Ishikawa (cell line): ENCODE measurements around the gene BBLN.

Experiments
- CEBPB ChIP-seq: IDR thresholded peaks from 2 replicates; pipeline ENCODE4 v1.6.1; 2012
- CREB1 ChIP-seq: IDR thresholded peaks from 2 replicates; pipeline ENCODE4 v1.6.1; 2012; ENCODE audit warnings: low read depth
- EGR1 ChIP-seq: IDR thresholded peaks from 2 replicates; pipeline ENCODE4 v1.6.1; 2012
- EP300 ChIP-seq: IDR thresholded peaks from 2 replicates; pipeline ENCODE4 v1.6.1; 2012; ENCODE audit warnings: borderline replicate concordance
- FOXM1 ChIP-seq: IDR thresholded peaks from 2 replicates; pipeline ENCODE4 v1.6.1; 2012; ENCODE audit warnings: low read depth, borderline replicate concordance
- NFIC ChIP-seq: IDR thresholded peaks from 2 replicates; pipeline ENCODE4 v1.6.1; 2012
- RAD21 ChIP-seq: IDR thresholded peaks from 2 replicates; pipeline ENCODE4 v1.6.1; 2012; ENCODE audit warnings: low read depth
- TAF1 ChIP-seq: IDR thresholded peaks from 2 replicates; pipeline ENCODE4 v1.6.1; 2012; ENCODE audit warnings: low read depth, mild to moderate bottlenecking
- TCF12 ChIP-seq: IDR thresholded peaks from 2 replicates; pipeline ENCODE4 v1.6.1; 2012; ENCODE audit warnings: low read depth
- TEAD4 ChIP-seq: IDR thresholded peaks from 2 replicates; pipeline ENCODE4 v1.6.1; 2012
- YY1 ChIP-seq: IDR thresholded peaks from 2 replicates; pipeline ENCODE4 v1.6.1; 2012; ENCODE audit warnings: low read depth
- ZBTB7A ChIP-seq: IDR thresholded peaks from 2 replicates; pipeline ENCODE4 v1.6.1; 2012; ENCODE audit warnings: low read depth
- TF ChIP-seq, protein P1 (sequence below): IDR thresholded peaks from 2 replicates; pipeline ENCODE4 v1.6.1; 2012
- TF ChIP-seq, protein P2 (sequence below): IDR thresholded peaks from 2 replicates; pipeline ENCODE4 v1.6.1; 2012; ENCODE audit warnings: low read depth, mild to moderate bottlenecking
- TF ChIP-seq, protein P3 (sequence below): IDR thresholded peaks from 2 replicates; pipeline ENCODE4 v1.6.1; 2012

The BBLN gene

DNA sequence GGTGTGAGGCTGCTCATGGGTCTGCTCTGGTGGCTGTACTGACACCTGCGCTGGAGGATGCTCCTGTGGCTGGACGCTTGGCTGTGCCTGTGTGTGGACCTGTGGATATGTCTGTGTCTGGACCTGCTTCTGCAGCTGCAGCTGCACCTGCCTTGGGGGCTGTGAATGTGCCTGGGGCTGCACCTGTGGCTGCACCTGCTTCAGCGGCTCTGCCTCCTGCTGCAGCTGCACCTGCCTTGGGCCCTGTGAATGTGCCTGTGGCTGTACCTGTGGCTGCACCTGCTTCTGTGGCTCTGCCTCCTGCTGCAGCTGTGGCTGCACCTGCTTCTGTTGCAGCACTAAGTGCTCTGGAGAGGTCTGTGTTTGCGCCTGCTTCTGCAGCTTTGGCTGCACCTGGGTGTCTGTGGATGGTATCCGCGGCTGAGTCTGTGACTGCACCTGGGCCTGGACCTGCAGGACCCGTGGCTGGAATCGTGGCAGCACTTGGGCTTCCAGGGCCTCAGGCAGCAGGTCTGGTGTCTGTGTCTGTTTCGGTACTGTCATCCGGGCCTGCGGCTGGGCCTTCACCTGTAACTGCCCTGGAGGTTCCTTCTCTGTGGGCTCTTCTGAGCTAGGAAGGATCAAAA, 18.9 kb downstream of the BBLN start:
- TF ChIP-seq ZBTB7A (no peak), EGR1 (no peak), YY1 (no peak), TAF1 (no peak), RAD21 (no peak)
- TF ChIP-seq, protein P1, sequence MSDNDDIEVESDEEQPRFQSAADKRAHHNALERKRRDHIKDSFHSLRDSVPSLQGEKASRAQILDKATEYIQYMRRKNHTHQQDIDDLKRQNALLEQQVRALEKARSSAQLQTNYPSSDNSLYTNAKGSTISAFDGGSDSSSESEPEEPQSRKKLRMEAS: no peak

DNA sequence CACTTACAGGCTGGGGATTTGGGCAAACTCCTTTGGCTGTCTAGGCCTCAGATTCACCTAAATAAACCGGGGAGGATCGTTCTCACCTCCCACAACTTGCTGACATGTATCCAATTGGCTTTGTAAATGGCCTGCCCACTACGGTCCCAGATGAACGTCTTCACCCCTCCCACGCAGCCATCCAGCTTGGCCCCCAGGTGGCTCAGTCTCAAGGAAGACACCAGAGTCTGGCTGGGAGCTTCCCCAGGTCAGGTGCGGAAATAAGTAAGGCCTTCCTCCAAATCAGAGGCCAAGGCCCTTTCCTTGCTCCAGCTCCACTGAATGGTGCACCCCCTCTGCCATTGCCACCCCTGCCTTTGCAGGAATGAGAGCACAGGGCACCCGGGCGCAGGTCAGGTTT, 19.9 kb downstream of the BBLN start:
- TF ChIP-seq EP300: no peak
- no peak for TF ChIP-seq ZBTB7A
- TF ChIP-seq RAD21: no peak
- TF ChIP-seq TCF12: no peak
- TF ChIP-seq CEBPB: no peak
- TF ChIP-seq YY1: no peak
- no peak for TF ChIP-seq EGR1
- TF ChIP-seq, protein P2, sequence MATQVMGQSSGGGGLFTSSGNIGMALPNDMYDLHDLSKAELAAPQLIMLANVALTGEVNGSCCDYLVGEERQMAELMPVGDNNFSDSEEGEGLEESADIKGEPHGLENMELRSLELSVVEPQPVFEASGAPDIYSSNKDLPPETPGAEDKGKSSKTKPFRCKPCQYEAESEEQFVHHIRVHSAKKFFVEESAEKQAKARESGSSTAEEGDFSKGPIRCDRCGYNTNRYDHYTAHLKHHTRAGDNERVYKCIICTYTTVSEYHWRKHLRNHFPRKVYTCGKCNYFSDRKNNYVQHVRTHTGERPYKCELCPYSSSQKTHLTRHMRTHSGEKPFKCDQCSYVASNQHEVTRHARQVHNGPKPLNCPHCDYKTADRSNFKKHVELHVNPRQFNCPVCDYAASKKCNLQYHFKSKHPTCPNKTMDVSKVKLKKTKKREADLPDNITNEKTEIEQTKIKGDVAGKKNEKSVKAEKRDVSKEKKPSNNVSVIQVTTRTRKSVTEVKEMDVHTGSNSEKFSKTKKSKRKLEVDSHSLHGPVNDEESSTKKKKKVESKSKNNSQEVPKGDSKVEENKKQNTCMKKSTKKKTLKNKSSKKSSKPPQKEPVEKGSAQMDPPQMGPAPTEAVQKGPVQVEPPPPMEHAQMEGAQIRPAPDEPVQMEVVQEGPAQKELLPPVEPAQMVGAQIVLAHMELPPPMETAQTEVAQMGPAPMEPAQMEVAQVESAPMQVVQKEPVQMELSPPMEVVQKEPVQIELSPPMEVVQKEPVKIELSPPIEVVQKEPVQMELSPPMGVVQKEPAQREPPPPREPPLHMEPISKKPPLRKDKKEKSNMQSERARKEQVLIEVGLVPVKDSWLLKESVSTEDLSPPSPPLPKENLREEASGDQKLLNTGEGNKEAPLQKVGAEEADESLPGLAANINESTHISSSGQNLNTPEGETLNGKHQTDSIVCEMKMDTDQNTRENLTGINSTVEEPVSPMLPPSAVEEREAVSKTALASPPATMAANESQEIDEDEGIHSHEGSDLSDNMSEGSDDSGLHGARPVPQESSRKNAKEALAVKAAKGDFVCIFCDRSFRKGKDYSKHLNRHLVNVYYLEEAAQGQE: no peak
- no peak for TF ChIP-seq CREB1
- no peak for TF ChIP-seq FOXM1
- TF ChIP-seq, protein P3, sequence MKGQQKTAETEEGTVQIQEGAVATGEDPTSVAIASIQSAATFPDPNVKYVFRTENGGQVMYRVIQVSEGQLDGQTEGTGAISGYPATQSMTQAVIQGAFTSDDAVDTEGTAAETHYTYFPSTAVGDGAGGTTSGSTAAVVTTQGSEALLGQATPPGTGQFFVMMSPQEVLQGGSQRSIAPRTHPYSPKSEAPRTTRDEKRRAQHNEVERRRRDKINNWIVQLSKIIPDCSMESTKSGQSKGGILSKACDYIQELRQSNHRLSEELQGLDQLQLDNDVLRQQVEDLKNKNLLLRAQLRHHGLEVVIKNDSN: no peak
- TF ChIP-seq, protein P1: no peak
- no peak for TF ChIP-seq NFIC
- TF ChIP-seq TAF1: no peak
- TF ChIP-seq TEAD4: no peak

DNA sequence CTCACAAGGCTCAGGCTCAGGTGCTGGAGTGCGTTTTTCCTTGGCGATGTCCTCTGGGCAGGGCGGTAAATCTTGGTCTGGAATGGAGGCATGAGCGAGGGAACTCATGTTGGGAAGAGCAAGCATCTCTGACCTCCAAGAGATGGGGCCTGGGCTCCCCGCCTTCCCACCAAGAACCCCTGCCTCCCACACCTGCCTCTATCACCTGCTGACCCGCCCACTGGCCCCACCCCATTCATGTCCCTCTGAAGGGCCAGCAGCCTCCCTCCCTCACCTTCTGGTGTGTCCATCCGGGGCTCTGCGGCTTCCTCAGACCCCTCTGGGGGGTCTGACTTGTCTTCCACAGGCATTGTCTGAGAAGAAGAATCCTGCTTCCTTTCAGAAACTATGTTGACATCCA, 20.4 kb downstream of the BBLN start:
- TF ChIP-seq EP300 (no peak), YY1 (no peak), EGR1 (no peak), CREB1 (no peak), NFIC (no peak), TEAD4 (no peak), RAD21 (no peak), FOXM1 (no peak), ZBTB7A (no peak), TAF1 (no peak), TCF12 (no peak), CEBPB (no peak)
- TF ChIP-seq, protein P2: no peak
- TF ChIP-seq, protein P1: no peak
- TF ChIP-seq, protein P3: no peak

DNA sequence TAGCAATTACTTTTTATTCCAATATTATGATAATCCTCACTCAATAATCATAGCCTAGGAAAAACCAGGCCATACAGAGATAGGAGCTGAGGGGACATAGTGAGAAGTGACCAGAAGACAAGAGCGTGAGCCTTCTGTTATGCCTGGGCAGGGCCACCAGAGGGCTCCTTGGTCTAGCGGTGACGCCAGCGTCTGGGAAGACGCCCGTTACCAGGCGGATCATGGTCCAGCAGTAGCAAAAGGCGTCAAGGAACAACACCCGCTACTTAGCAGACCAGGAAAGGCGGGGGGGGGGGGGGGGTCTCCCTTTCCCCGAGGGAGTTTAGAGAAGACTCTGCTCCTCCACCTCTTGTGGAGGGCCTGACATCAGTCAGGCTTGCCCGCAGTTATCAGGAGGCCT, 21.4 kb downstream of the BBLN start:
- TF ChIP-seq RAD21: peak; percentile 13; the same call in 1 of the 2 replicates

DNA sequence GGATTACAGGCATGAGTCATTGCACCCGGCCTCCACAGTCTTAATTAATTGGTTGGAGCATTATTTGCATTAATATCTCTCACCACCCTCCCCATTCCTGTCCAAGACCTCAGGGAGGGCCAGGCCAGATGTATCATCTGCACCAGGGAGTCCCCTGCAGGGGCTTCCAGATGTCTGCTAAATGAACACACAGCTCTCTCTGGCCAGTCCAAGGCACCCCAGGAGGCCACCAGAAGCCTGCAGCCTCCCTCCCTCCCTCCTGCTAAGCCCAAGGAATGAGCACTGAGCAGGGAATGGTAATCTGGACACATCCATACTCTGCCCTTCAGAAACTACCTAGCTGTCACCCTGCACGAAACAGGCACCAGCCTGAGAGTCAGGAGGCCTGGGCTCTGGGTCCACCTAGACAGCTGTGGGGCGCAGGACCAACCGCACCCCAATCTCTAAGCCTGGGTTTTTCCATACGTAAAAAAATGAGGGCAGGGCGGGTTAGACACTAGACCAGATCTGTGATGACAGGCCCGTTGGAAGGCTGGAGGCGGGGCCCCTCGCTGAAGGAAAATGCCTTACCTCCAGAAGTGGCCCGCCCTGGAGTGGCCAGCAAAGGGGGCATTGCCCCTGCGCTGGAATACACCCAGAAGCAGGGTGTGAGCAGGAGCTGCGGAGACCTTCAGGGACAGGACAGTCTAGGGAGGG, 23.0 kb downstream of the BBLN start:
- TF ChIP-seq, protein P2: no peak
- no peak for TF ChIP-seq TAF1
- TF ChIP-seq FOXM1: no peak
